NCI-H82 treated with DMSO at 0.1 percent for 48 hours (cell line): Measurements from ENCODE around the gene NEK2.
"Not testable (repeated sequence)": the region's sequence is repeated elsewhere in the genome, so short reads cannot be mapped to it uniquely, and the experiment has no call there.

ENCODE experiments used
- DNase-seq: peaks from one replicate; lab custom pipeline; 2025; ENCODE audit not compliant: unreplicated experiment; lab: John Stamatoyannopoulos, UW

NEK2 gene

DNA sequence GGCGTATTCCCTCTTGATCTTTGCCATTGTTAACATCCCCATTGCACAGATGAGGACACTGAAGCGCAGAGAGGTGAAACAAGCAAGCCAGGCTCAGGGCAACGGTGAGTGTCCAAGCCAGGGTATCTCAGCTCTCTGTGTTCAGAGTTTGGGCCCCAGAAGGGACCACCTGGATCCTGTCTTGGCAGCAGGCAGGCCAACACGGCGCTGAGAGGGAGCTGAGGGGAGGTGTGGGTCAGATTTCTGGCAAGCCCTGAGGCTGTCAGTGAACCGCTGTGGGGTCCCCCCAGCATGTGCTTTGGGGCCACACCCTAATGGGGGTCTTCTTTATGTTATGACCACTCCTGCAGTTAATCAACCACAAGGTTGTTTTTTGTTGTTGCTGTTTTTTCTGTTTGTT is 23.1 kb downstream of the NEK2 start:
- no peak for DNase-seq

DNA sequence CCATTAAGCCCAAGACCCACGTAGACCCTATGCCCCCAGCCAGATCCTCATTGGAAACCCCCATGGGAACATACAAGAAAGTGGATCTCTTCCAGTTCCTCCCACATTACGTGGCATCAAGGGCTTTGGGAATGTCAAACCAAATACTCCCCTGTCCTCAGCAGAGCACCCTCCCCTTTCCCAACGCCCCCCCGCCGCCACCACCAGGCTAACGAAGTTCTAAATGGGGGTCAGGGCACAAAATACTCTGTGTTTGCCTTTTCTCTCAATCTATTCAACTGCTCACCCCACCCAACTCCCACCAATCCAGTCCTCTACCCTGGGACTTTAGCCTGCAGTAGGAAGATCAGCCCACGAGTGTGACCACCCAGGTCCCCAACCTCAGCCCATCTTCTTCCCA is 24.5 kb downstream of the NEK2 start:
- no peak for DNase-seq

DNA sequence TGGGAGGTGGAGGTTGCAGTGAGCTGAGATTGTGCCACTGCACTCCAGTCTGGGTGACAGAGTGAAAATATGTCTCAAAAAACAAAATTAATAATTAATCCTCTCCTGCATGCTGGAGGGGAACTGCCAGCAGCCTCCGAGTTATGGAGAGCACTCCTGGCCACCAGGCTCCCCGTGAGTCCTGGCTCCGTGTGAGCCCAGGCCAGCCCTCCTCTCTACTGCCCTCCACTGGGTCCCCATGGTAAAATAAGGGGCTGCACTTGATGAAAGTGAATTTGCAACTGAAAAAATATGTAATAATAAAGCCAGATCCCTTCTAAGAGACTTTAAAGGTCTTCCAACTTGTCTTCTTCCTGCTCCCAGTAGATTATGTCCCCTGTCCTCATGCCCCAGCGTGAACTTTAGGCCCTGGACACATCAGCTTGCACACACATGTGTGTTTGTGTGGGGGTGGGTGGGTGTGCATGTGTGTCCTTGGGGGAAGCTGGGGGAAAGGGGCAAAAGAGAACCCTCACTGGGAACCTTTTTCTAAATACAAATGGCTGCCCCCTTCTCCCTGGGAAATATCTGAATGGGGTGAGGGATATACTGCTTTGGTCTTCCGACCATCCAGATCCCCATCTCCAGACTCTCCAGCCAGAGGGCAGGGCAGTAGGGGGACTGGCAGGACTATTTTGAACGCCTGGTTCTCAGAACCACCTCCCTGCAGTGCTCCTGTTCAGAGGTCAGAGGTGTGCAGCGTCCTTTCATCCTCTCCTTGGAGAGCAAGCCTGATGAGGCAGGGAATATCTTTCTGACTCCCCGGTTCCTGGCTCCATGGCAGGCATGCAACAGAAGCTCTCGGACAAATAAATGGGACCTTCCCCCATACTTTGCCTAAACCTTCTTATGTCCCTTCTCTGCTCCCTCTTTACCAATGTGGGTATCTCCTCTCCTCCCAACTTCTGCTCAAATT is 26.2 kb downstream of the NEK2 start:
- no peak for DNase-seq

DNA sequence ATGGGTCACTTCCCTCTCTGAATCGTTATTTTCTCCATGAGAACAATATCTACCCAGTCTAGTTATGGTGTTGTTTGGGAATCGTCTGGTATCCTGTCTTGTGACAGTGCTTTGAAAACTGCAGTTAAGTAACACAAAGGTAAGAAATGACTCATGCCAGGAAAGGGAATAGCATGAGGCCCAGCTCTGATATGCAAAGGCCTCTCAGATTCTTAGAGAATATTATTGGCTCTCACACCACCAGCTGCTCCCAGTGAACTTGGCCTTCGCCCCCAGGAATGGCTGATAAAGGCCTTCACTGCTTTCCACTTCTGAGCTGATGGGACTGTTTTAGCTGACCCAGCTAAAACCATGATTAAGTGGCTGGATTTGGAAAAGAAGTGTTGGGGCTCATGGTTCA is 27.1 kb downstream of the NEK2 start:
- no peak for DNase-seq

DNA sequence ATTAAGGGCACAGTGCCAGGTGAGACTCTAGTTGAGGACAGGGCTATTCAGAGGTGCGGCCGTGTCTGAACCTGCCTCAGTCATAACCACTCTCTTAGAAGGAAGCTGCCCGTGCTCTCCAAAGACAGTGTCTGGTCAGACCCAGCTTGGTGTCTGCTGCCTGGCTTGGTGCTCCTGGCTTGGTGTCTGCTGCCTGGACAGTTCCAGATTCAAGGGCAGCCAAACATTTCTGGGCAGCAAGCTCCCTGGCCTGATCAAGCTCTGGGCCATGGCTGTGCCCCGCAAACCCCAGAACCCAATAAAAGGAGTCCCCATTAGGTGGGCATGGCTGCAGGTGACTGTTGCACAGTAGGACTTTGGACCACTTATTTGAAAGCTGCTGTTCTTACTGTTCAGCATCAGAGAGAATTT is 27.7 kb downstream of the NEK2 start:
- DNase-seq: no peak

DNA sequence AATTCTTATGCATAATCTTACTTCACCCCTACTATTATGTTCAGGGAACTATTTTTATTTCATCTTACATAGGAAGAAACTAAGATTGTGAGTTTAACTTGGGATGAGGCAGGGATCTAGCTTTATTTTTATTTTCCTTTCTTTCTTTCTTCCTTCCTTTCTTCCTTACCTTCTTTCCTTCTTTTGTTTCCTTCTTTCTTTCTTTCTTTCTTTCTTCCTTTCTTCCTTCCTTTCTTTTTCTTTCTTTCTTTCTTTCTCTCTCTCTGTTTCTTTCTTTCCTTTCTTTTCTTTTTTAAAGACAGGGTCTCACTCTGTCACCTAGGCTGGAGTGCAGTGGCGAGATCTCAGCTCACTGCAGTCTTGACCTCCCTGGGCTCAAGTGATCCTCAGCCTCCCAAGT is 28.9 kb downstream of the NEK2 start:
- no peak for DNase-seq

DNA sequence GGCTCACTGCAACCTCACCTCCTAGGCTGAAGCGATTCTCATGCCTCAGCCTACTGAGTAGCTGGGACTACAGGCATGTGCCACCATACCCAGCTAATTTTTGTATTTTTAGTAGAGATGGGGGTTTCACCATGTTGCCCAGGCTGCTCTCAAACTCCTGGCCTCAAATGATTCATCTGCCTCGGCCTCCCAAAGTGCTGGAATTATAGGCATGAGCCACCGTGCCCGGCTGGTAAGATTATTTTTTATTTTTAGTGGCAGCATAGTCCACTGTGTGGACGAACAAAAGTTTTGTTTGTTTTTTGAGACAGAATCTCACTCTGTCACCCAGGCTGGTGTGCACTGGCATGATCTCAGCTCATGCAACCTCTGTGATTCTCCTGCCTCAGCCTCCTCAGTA is 29.8 kb downstream of the NEK2 start:
- not testable (repeated sequence) for DNase-seq

DNA sequence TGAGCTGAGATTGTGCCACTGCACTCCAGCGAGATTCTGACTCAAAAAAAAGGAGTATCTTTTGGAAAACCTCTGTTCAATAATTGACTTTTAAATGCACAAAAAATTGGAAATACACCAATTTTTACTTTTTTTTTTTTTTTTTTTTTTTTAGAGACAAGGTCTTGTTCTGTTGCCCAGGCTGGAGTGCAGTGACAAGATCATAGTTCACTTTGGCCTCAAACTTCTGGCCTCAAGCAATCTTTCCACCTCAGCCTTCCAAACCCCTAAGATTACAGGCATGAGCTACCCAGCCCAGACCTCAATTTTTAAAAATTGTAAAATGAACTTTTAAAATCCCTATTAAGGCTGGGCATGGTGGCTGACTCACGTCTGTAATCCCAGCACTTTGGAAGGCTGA is 30.8 kb downstream of the NEK2 start:
- DNase-seq: no peak

DNA sequence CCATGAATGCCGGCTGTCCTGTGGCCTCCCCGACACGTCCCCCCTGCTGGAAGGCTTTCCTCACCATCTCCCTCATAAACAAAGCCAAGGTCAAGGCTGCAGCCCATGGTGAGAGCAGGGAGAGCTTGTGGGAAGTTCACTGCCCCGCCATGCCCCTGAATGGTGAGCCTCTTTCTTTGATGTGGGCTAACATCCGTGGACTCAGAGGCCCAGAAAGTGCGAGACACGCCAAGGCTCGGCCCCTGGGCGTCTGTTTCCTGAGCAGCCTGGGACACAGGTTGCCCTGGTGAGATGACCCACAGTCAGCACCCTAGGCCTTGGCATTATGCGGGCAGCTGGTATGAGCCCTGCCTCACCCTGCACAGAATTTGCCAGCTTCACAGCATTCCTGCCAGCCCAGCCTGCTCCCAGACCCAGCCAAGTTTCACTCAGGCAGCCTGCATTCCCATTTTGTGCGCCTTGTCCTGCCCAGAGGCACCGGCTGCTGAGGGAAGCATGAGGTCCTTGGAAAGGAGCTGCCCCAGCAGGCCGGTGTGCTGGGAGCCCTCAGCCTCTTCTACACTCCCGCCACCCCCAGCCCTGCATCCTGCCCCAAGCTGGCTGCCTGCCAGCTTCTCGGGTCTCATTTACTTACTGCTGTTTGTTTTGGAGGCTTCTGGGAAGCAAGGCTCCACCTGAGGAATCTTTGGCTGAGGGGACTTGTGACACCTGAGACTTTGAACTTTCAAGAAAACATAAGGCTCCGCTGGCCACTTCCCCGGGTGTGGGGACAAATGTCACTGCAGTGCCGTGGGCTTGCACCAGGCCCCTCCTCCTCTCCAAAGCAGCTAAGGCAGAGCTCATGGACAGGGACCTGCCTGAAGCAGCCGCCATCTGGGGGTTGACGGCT is 31.9 kb downstream of the NEK2 start:
- peak; percentile 77 for DNase-seq

DNA sequence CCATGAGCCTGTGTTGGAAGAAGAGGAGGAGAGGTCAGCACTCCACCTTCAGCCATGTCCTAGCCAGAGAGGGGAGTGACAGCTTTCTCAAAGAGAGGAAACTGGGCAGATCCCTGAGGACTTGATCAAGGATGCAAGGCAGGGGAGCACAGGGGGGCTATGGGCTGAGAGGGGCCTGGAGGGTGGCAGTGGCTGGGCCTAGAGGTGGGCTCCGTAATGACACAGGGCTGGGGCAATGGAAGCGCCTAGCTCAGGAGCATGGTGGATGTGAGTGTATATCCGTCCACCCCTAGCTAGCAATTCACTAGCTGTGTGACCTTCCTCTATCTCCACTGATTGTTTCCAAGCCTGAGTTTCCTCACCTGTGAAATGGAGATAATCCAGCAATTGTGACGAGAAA is 32.6 kb downstream of the NEK2 start:
- DNase-seq: no peak

DNA sequence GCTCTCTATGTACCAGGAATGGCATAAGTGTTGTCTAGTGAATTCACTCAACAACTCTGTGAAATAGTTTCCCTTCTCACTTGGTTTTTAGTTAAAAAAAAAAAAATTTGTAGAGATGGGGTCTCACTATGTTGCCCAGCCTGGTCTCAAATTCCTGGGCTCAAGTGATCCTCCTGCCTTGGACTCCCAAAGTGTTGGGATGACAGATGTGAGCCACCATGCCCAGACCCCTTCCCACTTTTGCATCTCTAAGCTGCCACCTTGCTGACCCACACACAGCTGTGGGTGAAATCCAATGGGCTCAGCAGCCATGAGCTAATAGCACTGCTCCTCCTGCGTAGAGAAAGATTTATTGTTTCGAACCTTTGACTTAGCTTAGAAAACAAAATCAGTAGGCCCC is 33.5 kb downstream of the NEK2 start:
- no peak for DNase-seq

DNA sequence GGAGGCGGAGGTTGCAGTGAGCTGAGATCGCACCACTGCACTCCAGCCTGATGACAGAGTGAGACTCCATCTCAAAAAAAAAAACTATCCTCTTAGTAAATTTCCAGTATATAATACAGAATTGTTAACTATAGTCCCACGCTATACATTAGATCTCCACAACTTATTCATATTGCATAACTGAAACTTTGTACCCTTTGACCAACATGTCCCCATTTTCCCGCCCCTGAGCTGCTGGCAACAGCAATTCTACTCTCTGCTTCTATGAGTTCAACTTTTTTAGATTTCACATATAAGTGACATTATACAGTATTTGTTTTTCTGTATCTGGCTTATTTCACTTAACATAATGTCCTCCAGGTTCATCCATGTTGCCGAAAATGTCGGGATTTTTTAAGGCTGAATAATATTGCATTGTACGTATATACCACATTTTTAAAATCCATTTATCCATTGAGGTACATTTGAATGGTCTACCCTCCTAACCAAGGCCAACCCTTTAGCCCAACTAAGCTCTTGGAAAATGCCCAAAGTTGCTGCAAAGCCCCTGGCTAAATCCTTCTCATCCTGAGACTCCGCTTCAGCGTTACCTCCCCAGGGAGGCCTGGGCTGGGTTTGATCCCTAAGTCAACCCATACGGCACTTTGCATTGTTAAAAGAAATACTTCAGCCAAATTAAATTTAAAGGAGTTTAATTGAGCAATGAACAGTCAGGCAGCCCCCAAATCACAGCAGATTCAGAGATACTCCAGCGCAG is 34.2 kb downstream of the NEK2 start:
- peak; percentile 44 for DNase-seq

DNA sequence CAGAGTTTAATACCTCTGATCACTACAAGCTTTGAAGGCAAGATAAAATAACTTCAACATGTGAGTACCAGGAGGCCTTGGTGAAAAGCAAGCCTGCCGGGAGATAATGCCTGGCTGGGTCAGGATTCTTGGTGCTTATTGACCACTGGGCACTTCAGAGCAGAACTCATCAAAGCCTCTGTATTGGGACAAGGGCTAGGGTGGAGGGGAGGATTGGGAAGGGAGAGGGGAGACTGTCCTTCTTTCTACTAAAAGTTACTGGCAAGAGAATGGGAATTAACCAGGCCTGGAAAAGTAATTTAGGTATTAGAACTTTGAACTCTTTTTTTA is 35.2 kb downstream of the NEK2 start:
- no peak for DNase-seq

DNA sequence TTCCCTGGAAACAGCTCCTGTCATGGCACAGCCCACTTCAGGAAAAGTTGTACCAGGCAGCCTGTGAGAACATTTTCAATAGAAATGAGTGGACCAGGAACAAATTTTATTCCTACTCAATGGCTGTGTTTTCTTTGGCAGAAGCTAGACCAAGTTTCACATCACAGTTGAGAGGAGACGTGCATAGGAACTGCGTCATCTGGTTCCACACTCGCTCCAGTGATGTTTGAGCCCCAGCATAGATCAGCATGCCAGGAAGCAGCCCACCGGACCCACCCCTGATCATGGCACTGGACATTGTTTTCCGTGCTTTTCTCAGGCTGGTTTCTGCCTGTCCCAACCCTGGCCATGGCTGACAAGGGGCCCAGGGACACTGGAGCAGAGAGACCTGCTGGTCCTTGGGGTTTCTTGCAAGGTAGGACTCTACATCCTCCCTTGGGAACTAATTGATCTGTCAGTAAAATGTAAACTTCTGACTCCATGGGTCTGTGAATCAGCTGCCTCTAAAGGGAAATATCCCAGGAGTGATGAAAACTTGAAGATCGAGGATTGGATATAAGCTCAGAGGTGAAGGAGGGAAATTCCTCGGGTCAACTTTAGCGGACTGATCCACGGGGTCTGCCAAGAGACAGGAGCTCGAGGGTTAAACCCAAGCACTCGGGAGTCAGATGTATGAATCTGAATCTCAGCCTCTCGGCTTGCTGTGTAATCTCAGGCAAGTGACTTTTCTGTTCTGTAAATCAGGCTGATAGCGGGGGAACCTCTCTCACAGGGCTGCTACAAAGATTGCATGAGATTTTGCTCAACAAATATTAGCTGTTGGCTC is 35.7 kb downstream of the NEK2 start:
- DNase-seq: no peak

DNA sequence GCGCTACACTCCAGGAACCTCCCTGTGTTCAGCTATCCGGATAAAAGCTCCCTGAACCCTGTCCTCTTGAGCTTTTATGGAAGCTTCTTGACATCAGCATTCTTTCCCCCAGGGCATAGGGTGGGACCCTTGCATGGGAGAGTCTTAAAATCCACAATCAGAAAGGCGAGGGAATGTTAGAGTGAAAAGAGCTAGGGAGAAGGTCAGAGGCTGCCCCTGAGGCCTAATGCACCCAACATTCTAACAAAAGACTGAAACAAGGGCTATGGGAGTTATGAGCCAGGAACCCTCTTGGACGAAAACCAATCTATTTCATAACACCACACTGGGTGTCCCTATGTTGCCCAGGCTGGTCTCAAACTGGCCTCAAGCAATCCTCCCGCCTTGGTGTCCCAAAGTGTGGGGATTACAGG is 36.7 kb downstream of the NEK2 start:
- no peak for DNase-seq

DNA sequence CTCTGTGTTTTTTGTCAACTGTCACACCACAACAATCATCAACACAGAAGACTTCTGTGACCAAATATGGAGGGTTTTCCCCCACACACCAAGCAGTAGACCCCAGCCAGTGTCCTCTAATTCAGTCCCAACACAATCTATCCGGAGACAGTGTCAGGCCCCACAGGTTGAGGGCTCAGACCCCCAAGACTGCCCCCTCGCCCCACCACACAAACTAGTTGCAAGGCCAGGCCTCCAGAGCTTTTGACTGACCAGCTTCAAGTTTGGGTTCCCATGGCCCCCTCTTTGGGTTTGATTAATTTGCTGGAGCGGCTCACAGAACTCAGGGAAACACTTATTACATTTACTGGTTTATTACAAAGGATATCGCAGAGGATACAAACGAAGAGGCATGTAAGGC is 37.2 kb downstream of the NEK2 start:
- no peak for DNase-seq

DNA sequence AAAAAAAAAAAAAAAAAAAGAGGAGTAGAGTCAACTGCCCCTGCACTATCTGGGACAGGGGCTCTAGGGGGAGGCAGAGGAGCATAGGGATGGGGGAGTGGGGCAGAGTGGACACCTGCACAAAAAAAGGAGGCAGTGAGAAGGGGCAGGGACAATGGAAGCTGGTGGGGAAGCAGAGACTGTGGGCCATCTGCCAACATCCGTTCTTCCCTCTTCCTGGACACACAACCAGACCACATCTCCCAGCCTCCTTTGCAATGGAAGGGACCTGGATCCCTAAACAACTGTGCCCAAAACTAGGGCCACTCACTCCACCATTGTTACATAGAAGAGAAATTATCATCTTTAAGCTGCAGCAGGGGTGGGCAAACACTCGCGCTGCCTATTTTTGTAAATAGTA is 38.4 kb downstream of the NEK2 start:
- no peak for DNase-seq

DNA sequence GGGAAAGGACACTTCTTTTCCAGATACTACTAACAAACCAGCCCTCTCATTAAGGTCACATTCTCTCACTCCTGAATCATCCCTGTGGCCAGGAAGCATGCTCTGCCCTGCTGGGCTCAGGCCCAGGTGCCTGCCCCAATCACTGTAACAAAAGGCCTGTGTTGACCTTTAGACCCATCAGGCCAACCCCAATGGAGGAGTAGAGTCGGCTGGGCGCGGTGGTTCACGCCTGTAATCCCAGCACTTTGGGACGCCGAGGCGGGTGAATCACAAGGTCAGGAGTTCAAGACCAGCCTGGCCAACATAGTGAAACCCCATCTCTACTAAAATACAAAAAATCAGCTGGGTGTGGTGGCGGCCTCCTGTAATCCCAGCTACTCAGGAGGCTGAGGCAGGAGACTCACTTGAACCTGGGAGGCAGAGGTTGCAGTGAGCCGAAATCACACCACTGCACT is 38.8 kb downstream of the NEK2 start:
- not testable (repeated sequence) for DNase-seq

DNA sequence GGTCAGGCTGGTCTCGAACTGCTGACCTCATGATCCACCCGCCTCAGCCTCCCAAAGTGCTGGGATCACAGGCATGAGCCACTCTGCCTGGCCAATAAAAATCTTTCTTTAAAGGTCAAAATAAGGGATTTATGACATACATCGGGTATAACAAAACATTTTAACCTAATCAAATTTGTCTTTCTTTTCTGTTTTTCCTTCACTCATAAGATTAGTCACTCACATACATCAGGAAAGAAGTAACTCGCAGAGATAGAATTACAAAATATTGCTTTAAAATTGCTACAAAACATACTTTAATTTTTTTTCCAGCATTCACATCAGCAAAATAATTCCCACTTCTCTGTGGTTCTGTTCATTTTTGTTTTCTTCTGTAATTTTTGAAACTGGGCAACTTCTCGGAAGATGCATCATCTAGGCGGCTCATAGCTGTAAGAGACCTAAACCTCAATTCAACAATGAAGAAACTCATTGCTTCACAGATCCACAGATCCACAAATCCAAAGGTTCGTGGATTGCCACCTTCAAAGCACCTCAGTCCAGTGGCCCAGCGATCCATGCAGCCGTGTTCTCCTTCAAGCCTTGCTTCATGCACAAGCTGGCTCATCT is 39.7 kb downstream of the NEK2 start:
- no peak for DNase-seq

DNA sequence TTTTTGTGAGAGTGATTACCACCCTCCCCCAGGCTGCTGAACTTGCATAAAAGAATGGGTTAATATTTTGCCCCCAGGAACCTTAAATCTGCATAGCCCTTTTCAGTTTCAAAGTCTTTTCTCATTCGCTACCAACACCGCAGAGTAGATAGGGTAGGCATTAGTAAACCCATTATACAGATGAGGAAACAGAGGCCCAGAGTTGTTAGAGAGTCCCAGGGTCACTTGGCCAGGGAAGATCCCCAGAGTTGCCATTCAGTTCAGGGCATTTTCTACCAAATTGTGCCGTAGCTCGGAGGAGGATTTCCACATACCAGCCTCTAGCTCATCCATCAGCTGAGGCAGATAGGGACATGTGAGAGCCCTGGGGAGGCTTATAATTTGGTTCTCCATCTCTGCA is 40.5 kb downstream of the NEK2 start:
- no peak for DNase-seq
